ENCODE results near the gene RXRA. TPM values are rescaled to one million over a fixed set of nuclear protein-coding genes. Genes with fewer than 3 reads are reported as not detected.

Gene RXRA
- total and polyA plus RNA-seq, 2 of the 13 experiments (the other 11 are each of a cell fraction or from before 2014, with no cell fraction given) = 18.9 to 29.2 TPM

- no peak overlapping the region for H3K27ac ChIP-seq (ENCODE audit: extremely low read length, insufficient read depth, low read length)
- no peaks in the 10 kb centered on the region for H3K27me3 ChIP-seq (ENCODE audit: control insufficient read depth in 1 of 2, insufficient read depth in 2 of 2, low read length in 2 of 2)
- H3K9ac ChIP-seq (ENCODE audit: insufficient read depth, low read depth, low read length) = no peak overlapping the region
- ChIA-PET CTCF (ENCODE audit: low intra/inter-chr PET ratio, low total read pairs) (no interaction called here), POLR2A (no interaction called here)
- peaks cover 41% of the 10 kb centered on the region for H3K4me1 ChIP-seq (ENCODE audit: insufficient read depth, low read length)
- intact Hi-C loops (cut with micrococcal nuclease; ENCODE audit: unreplicated experiment) (loop anchor here (10.0 kb wide), 1 partner anchor 48 kb away; no protein-coding TSS in a partner anchor), in situ Hi-C loops (cut with HindIII; ENCODE audit: extremely low pct_ligation_motif_present, low pct_unique_long_range_greater_than_20kb) (no loop called here)
- H3K4me3 ChIP-seq (replicated peaks in 1 of 3; ENCODE audit: insufficient read depth in 1 of 3, low read depth in 2 of 3, low read length in 3 of 3) = no peak overlapping the region
- no peak overlapping the region for H3K4me2 ChIP-seq (ENCODE audit: low read depth, low read length)
- DNase-seq (ENCODE audit: low spot score) (no peak), FAIRE-seq (no peak), ATAC-seq (no peak)
- H3K79me2 ChIP-seq (ENCODE audit: insufficient read depth, low read length) = no peaks in the 10 kb centered on the region
- H3K36me3 ChIP-seq (replicated peaks in 1 of 2; ENCODE audit: control insufficient read depth in 1 of 2, insufficient read depth in 2 of 2, low read length in 2 of 2) = peaks cover 10% of the 10 kb centered on the region in 2 experiments; a peak in 3 of 5 replicates
- H2AFZ ChIP-seq (ENCODE audit: low read length) = no peak overlapping the region
- 100% methylated on average over 4 of the region's 14 CpGs for WGBS (ENCODE audit: low lambda C conversion rate)
- BruUV-seq (replicated peaks) = no TSS peak
- H4K20me1 ChIP-seq (ENCODE audit: insufficient read depth, low read length) = no peaks in the 10 kb centered on the region
- no peak for TF ChIP-seq ZNF691 (CRISPR knock-in tag; IDR thresholded peaks at IDR 0.05; ENCODE audit: borderline replicate concordance, low read depth)
- no peak for TF ChIP-seq DMTF1 (CRISPR knock-in tag; IDR thresholded peaks at IDR 0.05)
- TF ChIP-seq GLI4 (CRISPR knock-in tag; IDR thresholded peaks at IDR 0.05; ENCODE audit: borderline replicate concordance) = no peak
- TF ChIP-seq ZFP82 (CRISPR knock-in tag; IDR thresholded peaks at IDR 0.05; ENCODE audit: borderline replicate concordance) = no peak
- no peak for TF ChIP-seq FLYWCH1 (CRISPR knock-in tag; IDR thresholded peaks at IDR 0.05)
- TF ChIP-seq ZBTB2 (CRISPR knock-in tag; IDR thresholded peaks at IDR 0.05; ENCODE audit: low read depth) = no peak
- TF ChIP-seq ZNF607 (CRISPR knock-in tag; IDR thresholded peaks at IDR 0.05; ENCODE audit: borderline replicate concordance) = no peak
- TF ChIP-seq HOXA9 (CRISPR knock-in tag; IDR thresholded peaks at IDR 0.05; ENCODE audit: borderline replicate concordance) = no peak
- TF ChIP-seq ELF3 (CRISPR knock-in tag; IDR thresholded peaks at IDR 0.05) = no peak
- TF ChIP-seq ZNF672 (CRISPR knock-in tag; IDR thresholded peaks at IDR 0.05) = no peak
- TF ChIP-seq SETDB1 (CRISPR knock-in tag; IDR thresholded peaks at IDR 0.05; ENCODE audit: borderline replicate concordance) = no peak
- no peak for TF ChIP-seq PAXIP1 (CRISPR knock-in tag; conservative IDR thresholded peaks at IDR 0.05)
- no peak for TF ChIP-seq PRMT3 (CRISPR knock-in tag; IDR thresholded peaks at IDR 0.05; ENCODE audit: borderline replicate concordance, low read depth)
- no peaks in the 10 kb centered on the region for H3K9me3 ChIP-seq (ENCODE audit: low read length)
Measured at GRCh38 chr9:134433101-134433500, 106.8 kb downstream of the RXRA start.
